ENCODE measurements around the gene UBE2Q1. TPM values are rescaled to one million over a fixed set of nuclear protein-coding genes. Genes with fewer than 3 reads are reported as not detected.

The UBE2Q1 gene
- total and polyA plus RNA-seq, 10 donors: 25.8 to 119 (median 67.8) TPM

DNA sequence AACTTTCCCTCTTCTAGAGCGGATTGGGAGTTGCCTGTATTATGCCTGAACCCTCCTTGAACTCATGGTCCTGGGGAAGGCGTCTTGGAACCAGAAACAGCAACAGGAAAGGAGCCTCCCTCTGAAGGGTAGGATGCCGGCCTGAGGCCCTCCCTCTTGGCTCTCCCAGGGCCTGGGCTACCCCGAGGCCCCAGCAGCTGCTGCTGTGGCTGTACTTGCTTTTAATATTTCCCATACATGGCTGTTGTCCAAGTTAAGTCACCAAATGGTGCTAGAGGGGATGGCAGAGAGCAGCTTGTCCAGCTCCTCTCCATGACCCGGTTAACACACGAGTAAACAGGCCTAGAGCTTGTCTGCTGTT, 19.6 kb upstream of the UBE2Q1 start:
- peak; percentile 36 to 71 (median 60) for TF ChIP-seq POLR2AphosphoS5 (IDR thresholded peaks at IDR 0.05)
- TF ChIP-seq, protein P1, sequence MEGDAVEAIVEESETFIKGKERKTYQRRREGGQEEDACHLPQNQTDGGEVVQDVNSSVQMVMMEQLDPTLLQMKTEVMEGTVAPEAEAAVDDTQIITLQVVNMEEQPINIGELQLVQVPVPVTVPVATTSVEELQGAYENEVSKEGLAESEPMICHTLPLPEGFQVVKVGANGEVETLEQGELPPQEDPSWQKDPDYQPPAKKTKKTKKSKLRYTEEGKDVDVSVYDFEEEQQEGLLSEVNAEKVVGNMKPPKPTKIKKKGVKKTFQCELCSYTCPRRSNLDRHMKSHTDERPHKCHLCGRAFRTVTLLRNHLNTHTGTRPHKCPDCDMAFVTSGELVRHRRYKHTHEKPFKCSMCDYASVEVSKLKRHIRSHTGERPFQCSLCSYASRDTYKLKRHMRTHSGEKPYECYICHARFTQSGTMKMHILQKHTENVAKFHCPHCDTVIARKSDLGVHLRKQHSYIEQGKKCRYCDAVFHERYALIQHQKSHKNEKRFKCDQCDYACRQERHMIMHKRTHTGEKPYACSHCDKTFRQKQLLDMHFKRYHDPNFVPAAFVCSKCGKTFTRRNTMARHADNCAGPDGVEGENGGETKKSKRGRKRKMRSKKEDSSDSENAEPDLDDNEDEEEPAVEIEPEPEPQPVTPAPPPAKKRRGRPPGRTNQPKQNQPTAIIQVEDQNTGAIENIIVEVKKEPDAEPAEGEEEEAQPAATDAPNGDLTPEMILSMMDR (IDR thresholded peaks at IDR 0.05 in 8 of 11, conservative IDR thresholded peaks at IDR 0.05 in 3 of 11): no peak
- WGBS, 5 donors: 50 to 75% (median 65%) methylated on average over 4 to 6 of the region's 6 CpGs
- Histone ChIP-seq H3K27me3 (replicated peaks in 1 of 7) (no peaks in the 10 kb centered on the region), H3K27ac (peak overlapping the region in 5 of 8 donors; percentile 10 to 67 (median 57)), H3K4me1 (peaks cover 4 to 32% (median 17%) of the 10 kb centered on the region in 6 donors), H3K36me3 (peaks cover 0 to 59% (median 45%) of the 10 kb centered on the region in 6 donors), H3K4me3 (no peak overlapping the region), H3K9me3 (no peaks in the 10 kb centered on the region)
- no peak for DNase-seq
- intact Hi-C loops (cut with DNase I; ENCODE audit: low total_unique reads): no loop called here

DNA sequence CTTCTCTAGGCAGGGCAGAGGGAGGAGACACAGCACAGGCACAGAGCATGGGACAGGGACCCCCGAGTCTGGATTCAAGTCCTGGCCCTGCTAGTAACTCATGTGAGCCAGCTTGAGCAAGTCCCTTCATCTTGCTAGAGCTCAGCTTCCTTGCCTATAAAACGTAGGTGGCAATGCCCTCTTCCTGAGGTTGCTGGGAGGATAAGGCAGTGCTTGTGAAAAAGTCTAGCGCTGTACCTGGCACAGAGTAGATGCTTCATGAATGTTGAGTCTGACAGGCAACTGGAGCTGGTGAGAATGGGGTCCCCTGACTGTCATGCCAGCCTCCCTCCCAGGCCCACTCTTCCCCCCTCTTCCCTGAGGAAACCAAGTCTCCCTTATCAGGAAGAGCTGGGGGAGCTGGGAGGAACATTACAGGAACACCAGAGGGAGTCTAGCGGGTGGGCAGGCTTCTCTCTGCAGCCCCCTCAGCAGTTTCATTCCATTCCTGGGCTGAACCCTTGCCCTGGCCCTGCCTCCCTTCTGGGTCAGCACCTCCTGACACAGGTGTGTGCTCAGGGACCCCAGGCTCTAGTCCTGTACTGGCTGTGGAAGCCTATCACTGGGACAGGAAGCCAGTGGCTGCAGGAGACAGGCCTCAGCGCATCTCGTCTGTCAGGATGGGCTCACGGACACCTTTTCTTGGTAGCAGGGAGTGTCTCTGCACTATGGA, 19.0 kb upstream of the UBE2Q1 start:
- no peak for TF ChIP-seq POLR2A (IDR thresholded peaks at IDR 0.05)
- TF ChIP-seq, protein P1 (IDR thresholded peaks at IDR 0.05 in 8 of 11, conservative IDR thresholded peaks at IDR 0.05 in 3 of 11): no peak
- TF ChIP-seq POLR2AphosphoS5 (IDR thresholded peaks at IDR 0.05): peak in 1 of 3 donors; percentile 63
- Histone ChIP-seq H3K9me3 (no peaks in the 10 kb centered on the region), H3K4me3 (no peak overlapping the region), H3K4me1 (peaks cover 4 to 32% (median 17%) of the 10 kb centered on the region in 6 donors), H3K27ac (peak overlapping the region in 5 of 8 donors; percentile 10 to 67 (median 57)), H3K36me3 (peaks cover 0 to 54% (median 40%) of the 10 kb centered on the region in 6 donors), H3K27me3 (replicated peaks in 1 of 7) (no peaks in the 10 kb centered on the region)
- 62 to 81% (median 69%) methylated on average over 7 of the region's 7 CpGs for WGBS, 5 donors
- DNase-seq: no peak
- intact Hi-C loops (cut with DNase I; ENCODE audit: low total_unique reads): no loop called here

DNA sequence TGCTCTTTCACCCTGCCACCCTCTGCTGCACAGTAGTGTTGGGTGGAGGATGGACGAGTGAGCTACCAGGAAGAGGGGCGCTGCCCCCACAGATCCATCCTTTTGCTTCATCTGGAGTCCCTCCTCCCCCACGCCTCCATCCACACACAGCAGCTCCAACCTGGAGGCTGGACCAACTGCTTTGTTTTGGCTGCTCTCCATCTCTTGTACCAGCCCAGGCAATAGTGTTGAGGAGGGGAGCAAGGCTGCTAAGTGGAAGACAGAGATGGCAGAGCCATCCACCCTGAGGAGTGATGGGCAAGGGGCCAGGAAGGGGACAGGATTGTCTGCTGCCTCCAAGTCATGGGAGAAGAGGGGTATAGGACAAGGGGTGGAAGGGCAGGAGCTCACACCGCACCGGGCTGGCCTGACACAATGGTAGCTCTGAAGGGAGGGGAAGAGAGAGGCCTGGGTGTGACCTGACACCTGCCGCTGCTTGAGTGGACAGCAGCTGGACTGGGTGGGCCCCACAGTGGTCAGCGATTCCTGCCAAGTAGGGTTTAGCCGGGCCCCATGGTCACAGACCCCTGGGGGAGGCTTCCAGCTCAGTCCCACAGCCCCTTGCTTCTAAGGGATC, 17.6 kb upstream of the UBE2Q1 start:
- Histone ChIP-seq H3K4me3 (no peak overlapping the region), H3K9me3 (no peaks in the 10 kb centered on the region), H3K4me1 (peaks cover 4 to 32% (median 17%) of the 10 kb centered on the region in 6 donors), H3K27me3 (replicated peaks in 1 of 7) (peaks cover 0 to 9% (median 0%) of the 10 kb centered on the region in 7 donors), H3K27ac (peak overlapping the region in 1 of 8 donors; percentile 67), H3K36me3 (peaks cover 0 to 40% (median 26%) of the 10 kb centered on the region in 6 donors)
- intact Hi-C loops (cut with DNase I; ENCODE audit: low total_unique reads): no loop called here
- WGBS, 5 donors: 76 to 88% (median 83%) methylated on average over 8 of the region's 8 CpGs
- no peak for DNase-seq
- TF ChIP-seq, protein P1 (IDR thresholded peaks at IDR 0.05 in 8 of 11, conservative IDR thresholded peaks at IDR 0.05 in 3 of 11): no peak
- TF ChIP-seq POLR2A (IDR thresholded peaks at IDR 0.05): no peak
- peak; percentile 5 to 49 (median 28) for TF ChIP-seq POLR2AphosphoS5 (IDR thresholded peaks at IDR 0.05)
